NOMO-1 treated with dmso at 0.1 percent for 144 hours (cell line): ENCODE data around the gene P2RX2.

Experiments
- DNase-seq: peaks from one replicate; lab custom pipeline; 2025; ENCODE audit not compliant: unreplicated experiment; lab: John Stamatoyannopoulos, UW

P2RX2 gene

DNA sequence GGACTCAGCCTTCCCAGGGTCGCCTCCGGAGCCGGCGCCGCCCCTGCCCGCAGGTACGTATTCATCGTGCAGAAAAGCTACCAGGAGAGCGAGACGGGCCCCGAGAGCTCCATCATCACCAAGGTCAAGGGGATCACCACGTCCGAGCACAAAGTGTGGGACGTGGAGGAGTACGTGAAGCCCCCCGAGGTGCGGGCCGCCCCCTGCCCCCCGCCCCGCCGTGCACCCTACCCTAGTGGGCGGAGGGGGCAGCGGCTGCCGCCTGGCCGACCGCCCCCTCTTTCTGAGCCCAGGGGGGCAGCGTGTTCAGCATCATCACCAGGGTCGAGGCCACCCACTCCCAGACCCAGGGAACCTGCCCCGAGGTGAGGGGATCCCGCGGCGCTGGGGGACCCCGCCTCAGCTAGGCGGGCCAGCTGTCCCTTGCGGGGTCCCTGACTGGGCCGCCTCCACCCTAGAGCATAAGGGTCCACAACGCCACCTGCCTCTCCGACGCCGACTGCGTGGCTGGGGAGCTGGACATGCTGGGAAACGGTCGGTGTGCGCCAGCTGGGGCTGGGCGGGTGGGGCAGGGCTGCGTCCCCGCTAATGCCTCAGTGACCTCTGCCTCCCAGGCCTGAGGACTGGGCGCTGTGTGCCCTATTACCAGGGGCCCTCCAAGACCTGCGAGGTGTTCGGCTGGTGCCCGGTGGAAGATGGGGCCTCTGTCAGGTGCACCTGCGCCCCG, 973 bp downstream of the P2RX2 start:
- no peak for DNase-seq

DNA sequence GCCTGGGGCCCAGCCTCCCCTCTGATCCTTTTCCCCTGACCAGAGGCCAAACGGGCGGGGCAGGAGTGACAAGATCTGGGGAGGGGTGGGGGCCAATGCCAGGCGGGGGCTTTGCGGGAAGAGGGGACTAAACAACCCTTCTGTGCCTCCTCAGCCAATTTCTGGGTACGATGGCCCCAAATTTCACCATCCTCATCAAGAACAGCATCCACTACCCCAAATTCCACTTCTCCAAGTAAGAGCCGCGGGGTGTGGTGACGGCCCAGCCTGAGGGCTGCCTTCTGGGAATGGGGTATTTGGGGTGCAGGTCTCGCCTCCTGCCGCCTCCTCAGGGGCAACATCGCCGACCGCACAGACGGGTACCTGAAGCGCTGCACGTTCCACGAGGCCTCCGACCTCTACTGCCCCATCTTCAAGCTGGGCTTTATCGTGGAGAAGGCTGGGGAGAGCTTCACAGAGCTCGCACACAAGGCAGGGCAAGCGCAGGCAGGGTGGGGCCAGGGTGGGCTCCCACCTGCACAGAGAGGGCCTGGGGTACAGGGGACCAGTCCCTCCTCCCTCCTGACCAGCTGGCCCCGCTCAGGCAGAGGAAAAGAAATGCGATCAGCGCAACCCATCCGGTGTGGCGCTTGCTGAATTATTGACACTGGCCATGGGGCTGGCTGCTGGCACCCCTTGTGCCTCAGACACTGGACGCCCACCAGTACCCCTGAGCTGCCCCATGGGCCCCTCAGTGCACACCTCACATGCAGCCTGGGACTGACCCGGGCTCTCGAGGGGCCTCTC, 1.7 kb downstream of the P2RX2 start:
- no peak for DNase-seq

DNA sequence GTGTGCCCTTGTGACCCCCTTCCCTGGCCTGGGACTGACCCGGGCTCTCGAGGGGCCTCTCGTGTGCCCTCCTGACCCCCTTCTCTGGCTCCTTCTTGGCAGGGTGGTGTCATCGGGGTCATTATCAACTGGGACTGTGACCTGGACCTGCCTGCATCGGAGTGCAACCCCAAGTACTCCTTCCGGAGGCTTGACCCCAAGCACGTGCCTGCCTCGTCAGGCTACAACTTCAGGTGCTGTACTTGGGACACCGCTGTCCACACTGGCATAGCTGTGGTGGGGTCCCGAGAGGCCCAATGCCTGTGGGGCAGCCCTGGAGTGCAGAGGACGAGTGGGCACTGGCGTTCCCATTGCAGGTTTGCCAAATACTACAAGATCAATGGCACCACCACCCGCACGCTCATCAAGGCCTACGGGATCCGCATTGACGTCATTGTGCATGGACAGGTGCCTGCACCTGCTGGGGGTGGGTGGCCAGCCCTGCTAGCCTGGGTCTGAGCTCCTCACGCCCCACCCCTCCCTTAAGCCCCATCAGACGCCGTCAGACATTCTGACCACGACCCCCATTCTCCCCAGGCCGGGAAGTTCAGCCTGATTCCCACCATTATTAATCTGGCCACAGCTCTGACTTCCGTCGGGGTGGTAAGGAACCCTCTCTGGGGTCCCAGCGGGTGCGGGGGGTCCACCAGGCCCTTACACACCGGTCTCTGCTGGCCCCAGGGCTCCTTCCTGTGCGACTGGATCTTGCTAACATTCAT, 2.5 kb downstream of the P2RX2 start:
- DNase-seq: no peak

DNA sequence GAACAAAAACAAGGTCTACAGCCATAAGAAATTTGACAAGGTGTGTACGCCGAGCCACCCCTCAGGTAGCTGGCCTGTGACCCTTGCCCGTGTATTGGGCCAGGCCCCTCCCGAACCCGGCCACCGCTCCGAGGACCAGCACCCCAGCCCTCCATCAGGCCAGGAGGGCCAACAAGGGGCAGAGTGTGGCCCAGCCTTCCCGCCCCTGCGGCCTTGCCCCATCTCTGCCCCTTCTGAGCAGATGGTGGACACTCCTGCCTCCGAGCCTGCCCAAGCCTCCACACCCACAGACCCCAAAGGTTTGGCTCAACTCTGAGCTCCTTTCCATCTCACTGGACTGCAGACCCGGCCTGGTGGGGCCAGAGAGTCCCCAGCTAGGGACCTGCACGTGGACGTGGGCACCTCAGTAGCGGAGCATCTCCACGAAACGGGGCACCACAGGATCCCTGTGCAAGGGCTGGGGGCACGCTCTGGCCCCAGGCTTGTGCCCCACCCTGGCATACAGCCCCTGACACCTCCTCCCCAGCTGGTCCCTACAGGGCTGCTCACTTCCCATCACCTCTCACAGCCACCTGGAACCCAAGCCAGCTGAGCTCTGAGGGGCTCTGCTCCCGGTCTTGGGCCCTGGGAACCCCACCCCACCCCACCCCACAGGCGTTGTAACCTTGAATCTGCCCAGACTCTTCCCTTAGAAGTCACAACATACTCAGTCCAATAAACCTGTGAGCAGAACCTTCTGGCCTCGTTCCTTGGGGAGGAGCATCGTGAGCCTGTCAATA, 3.3 kb downstream of the P2RX2 start:
- no peak for DNase-seq

DNA sequence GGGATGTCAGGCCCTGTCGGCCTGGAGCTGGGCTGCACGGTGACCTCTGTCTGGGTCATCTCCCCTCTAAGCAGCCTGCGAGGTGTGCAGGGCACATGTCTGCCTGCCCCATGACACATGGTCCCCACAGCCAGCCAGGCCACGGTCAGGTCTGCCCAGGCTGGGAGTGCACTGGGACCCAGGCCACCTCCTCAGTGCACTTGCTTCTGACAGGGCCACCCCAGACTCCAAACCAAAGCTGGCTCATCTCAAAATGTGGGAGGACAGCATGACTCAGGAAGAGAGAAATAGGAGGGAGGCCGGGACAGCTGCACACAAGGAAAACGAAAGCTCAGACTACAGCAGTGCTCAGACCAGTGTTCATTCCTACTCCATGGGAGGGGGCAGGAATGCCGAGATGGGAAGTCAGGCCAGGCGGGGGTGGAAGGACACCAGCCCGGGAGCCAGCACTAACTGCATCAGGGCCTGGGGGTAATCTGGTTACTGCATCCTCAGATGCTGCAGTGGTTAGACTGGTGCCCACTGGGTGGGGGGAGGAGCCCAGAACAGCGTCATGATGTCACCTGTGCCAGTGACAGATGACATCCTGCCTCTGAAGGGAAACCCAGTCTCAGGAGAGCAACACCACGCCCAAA, 4.0 kb downstream of the P2RX2 start:
- no peak for DNase-seq

DNA sequence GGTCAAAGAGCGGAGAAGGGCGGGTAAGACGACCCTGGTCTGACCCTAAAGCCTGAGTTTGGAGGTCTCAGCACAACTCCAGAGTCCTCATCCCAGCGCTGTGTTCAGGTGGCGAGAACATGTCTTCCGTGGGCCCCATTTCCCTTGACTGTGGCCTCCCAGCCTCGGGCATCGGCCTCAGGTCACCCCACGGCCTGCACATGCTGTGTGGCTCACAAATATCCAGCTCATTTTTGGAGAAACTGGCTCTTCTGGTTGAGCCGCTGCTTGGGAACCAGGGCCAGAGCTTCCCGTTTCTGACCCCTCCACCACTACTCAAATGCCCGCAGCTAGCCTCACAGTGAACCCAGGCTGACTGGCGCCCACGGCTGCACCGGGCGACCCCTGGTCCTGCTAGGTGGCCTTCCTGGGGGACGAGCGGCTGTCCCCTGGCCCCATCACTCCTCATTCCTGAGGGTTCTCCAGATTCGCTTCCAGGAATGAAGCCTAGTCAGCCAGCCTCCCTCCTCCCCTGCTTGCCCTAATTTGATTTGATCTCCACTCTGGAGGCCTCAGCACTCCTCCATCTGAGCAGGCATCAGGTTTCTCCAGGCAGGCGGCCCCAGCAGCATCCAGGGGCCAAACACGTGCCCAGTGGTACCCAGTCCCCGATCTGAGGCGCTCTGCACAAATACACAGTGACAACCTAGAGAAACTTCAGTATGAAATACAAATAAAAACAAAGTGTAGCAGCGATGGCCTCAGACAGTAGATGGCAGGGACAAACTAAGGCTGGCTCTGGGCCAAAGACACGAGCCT, 4.7 kb downstream of the P2RX2 start:
- DNase-seq: no peak

DNA sequence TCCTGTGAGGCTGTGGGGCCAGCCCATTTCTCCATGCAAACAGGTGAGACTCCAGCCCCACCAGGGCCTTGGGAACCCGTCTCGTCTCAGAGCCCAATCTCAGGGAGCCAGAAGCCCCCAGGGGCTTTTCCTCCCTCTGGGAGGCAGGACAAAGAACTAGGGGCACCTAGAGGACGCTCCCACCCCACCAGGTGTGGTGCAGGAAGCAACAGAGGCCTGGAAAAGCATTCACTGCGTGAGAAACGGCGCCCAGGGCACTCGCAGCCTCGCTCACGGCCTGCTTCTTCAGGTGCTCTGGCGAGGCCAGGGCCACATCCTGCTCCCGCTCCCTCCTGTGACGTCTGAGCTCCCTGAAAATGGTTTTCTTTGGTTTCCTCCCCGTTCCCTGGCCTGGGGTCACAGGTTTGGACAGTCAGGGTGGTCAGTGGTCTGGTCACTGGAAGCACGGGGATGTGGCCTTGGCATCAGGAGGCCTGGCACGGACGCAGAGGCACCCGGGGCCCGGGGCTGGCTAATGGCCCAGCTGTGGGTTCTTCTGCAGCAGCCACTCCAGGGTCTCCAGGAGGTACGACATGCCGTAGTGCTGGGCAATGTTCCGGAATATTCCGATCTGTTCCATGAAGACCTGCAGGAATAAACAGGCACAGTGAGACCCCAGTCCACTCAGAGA, 5.7 kb downstream of the P2RX2 start:
- DNase-seq: no peak

DNA sequence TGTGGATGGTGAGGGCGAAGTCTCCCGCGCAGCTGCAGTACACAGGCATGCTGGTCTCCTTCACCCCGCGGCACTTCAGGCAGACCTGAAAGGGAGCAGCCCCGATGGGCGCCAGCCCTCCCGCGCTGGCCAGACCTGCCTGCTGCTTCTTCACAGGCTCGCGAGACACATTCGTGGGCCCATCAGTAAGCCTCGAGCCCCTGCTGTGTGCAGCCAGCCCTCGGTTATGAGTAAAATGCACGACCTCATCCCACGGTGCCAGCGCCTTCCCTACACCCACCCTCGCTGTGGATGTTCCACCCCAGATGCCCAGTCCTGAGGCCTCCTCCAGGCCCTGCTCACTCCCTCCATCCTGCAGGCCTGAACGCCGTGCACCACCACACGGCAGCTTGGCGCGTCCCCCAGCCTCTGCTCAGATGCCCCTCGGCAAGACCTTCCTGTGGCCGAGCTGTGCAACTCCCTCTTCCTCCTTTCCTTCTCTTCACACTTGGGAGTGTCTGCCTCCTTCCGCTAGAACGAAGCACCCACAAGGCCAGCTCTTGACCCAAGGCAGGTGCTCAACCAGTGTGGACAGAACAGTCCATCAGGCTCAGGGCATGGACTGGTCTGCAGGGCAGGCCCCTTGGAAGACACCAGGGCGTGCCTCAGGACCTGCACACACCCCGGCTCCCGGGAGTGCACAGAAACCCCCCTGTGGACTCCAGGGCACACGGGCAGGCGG, 6.5 kb downstream of the P2RX2 start:
- no peak for DNase-seq

DNA sequence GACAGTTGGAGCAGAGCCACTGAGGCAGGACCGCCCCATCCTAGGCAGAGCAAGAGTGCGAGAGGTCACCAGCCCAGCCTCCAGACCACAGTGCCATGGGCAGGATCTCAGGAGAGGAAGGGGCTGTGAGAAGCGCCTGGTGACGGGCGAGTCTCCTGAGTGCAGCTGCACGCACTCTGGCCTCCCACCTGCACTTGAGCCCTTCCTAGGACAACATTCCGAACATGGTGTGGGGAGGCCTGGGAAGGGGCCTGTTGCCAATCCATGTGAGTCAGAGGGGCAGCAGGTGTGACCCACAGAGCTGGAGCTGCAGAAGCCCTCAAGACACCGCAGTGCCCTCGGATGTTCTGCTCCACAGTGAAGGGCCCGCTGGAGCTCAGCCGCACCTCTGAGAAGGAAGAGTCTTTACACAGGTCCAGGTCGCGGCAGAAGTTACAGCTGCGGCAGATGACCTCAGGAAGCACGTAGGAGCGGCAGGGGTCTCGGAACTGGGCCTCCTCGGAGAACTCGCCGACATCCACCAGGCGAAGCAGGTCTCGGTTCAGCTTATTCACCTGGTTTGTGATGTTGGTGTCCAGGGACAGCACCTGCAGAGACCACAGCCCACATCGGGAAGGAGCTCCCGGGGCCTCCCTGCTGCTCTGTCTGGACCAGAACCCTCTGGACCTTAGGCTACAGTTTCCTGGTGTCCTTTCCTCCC, 7.3 kb downstream of the P2RX2 start:
- no peak for DNase-seq

DNA sequence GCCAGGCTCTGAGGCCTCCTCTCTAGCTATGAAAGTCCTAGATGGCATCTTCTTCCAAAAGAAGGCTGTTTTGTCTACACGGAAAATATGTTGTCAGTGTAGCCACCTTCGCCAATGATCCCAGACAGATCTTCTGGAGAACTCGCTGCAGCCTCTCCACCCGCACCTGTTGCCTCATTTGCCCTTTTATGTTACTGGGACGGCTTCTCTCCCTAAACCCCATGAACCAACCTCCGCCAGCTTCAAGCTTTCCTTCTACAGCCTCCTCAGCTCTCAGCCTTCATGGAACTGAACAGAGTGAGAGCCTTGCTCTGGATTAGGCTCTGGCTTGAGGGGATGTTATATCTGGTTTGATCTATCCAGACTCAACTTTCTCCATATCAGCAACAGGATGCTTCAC, 10.8 kb downstream of the P2RX2 start:
- DNase-seq: no peak

DNA sequence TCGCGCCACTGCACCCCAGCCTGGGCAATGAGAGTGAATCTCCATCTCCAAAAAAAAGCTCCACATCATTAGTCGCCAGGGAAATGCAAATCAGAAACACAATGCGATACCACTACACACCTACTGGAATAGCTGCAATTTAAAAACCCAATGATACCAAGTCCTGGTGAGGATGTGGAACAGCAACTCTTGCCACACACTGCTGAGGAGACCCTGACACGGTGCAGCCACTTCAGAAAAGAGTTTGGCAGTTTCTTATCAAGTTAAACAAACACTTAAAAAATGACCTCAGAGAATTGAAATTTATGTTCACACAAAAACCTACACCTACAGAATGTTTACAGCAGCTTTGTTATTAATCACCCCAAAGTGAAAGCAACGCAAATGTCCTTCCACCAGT, 12.1 kb downstream of the P2RX2 start:
- no peak for DNase-seq

DNA sequence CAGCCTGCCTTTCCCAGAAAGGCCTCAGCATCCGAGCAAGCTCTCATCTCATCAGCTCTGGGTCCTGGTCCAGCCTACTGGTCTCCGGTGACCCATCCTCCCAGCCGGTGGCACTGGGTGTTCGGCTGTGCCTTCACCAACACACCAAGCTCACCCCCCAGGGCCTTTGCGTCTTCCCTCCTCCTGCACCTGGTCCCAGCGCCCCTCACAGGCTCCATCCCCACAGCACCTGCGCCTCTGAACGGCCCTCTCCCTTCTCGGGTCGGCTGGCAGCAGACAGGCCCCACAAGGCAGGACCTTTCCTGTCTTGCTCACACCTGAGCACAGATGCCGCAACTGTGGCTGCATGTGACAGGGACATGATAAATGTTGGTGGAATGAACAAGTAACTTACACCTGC, 13.1 kb downstream of the P2RX2 start:
- DNase-seq: no peak

DNA sequence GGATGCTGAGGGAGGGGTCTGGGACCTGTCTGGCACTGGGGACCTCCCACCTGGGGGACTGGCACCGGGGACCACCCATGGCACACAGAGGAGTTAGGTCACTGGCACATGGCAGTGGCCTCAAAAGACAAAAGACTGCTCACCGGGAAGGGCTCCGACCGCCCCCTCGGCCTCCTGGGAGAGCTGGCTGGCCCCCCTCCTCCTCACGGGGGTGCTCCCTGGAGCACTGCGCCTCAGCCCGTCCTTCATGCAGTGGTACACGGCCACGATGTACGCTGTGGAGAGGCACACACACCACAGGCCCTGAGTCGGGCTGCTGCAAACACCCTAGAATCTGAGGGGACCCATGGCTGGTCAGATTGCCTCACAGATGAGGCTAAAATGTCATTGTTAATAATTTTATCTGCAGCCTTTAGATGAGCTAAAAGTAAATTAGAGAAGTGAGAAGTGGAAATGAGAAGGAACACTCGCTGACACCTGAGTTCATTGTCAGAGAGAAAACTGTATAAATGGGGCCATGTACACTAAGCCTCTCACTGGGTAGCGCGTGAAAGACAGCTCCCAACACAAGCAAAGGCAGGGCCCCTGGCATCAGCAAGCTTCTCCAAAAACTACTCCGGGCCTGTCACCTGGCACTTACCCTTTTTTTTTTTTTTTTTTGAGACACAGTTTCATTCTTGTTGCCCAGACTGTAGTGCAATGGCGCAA, 14.1 kb downstream of the P2RX2 start:
- DNase-seq: no peak

DNA sequence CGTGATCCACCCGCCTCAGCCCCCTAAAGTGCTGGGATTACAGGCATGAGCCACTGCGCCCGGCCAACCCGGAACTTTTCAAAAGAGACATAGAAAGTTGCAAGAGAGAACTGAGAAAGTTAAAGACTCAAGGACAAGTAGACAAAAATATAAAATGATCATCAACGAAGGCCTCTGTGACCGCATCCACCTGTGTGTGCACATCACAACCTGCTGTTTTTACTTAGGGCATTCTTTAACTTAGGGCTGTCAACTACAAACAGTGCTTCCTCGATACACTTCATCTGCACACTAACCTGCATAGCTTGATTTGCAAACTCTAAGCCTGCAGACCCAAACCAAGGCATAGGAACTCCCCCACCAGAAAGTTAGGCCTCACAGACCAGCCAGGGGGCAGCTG, 14.8 kb downstream of the P2RX2 start:
- no peak for DNase-seq

DNA sequence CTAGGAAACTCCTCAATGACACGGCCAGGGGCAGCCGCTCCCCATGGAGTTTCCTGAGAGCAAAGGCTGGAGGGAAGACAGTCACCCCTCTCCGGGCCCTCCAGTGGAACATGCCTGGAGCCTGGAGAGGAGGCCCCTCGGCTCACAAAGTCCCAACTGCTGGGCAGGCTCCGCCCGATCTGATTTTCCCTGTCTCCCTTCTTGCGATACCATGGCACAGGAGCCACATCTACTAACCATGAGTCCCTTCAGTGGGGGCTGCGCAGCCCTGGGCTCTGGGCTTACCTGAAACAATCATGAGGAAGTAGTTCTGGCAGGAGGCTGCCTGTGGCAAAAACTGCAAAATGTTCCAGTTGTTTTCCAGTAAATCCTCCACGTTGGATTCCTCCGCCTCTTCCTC, 15.3 kb downstream of the P2RX2 start:
- no peak for DNase-seq

DNA sequence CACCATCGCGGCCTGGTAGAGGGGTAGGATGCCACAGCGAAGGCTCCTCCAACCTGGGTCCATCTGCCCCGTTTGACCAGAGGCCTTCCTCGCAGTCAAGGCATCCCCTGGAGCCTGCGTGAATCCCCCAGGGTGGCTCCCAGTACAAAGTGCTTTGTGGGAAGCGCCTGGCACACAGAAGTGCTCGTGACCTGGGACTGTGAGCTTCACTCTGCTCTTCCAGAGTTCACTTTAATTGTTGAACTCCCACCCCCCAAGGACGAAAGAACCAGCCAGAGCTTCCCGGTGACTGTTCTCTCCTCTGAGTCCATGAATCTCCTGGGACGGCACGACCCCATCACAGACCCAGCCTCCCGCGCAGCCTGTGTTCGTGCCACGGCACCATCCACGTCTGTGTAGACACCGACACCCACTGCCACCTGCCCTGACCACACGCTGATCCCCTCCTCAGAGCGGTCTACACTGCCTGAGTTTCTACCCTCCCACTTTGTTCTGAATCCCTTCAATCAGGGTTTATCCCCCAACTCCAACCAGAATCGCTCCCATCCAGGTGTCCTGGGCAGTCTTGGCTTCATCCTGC, 15.9 kb downstream of the P2RX2 start:
- DNase-seq: no peak
